NCI-H226 (cell line): Measurements from ENCODE around the gene GPR150.
"Not testable (repeated sequence)": the region's sequence is repeated elsewhere in the genome, so short reads cannot be mapped to it uniquely, and the experiment has no call there.

Experiments used
- DNase-seq: peaks from one replicate; pipeline ENCODE4 v3.0.0-alpha.2; 2015

GPR150 gene

DNA sequence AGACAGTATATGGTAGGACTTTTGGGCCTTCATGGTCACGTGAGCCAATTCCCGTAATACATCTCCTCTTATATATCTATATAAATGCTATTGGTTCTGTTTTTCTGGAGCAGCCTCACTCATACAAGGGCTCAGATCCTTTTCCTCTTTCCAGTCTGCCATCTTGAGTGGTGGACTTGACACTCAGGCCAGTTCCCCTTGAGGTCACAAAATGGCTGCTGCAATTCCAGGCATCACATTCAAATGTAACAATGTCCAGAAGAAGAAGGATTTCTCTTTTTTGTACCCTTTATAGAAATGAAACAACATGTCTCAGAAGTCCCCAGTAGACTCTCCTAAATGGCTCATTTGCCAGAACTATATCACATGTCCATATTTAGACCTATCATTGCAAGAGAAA is 4.5 kb downstream of the GPR150 start:
- DNase-seq: no peak

GRCh38 chr5:95626701-95627100 is 6.8 kb downstream of the GPR150 start:
- DNase-seq: no peak

- no peak for DNase-seq
These were observed 8.3 kb downstream of the GPR150 start for GRCh38 chr5:95627971-95628810.

DNA sequence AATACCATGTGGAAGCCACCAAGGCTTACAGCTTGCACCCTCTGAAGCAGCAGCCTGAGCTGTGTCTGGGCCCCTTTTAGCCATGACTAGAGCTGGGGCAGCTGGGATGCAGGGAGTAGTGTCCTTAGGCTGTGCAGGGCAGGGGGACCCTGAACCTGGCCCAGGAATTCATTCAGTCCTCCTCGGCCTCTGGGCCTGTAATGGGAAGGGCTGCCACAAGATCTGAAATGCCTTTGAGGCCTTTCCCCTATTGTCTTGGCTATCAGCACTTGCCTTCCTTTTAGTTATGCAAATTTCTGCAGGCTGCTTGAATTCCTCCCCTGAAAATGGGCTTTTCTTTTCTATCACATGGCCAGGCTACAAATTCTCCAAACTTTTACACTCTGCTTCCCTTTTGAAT is 9.0 kb downstream of the GPR150 start:
- DNase-seq: no peak

DNA sequence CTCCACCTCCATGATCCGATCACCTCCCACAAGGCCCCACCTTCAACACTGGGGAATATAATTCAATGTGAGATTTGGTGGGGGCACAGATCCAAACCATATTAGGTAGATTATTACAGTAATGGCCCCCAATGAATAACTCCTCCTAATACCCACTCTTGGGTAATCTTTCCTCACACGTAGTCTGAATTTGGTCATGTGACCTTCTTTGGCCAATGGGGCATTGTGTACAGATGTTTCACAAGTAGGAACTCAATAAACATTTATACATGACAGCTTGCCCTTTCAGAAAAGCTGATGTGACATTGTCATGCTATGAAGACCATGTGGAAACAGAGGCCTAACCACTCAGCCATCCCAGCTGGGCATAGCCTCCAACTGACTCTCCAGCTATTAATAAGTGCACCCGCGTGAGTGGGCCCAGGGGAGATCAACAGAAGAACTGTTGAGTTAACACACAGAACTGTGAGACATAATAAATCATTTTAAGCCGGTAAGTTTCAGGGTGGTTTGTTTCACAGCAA is 10.6 kb downstream of the GPR150 start:
- no peak for DNase-seq

- peak; percentile 66 for DNase-seq
These were observed 11.5 kb downstream of the GPR150 start for GRCh38 chr5:95631255-95631958.

GRCh38 chr5:95631991-95632675 is 12.2 kb downstream of the GPR150 start:
- peak; percentile 52 for DNase-seq

DNA sequence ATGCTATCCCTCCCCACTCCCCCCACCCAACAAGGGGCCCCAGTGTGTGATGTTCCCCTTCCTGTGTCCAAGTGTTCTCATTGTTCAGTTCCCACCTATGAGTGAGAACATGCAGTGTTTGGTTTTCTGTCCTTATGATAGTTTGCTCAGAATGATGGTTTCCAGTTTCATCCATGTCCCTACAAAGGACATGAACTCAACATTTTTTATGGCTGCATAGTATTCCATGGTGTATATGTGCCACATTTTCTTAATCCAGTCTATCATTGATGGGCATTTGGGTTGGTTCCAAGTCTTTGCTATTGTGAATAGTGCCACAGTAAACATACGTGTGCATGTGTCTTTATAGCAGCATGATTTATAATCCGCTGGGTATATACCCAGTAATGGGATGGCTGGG is 13.1 kb downstream of the GPR150 start:
- DNase-seq: not testable (repeated sequence)

- DNase-seq: no peak
These were observed 13.8 kb downstream of the GPR150 start for GRCh38 chr5:95633671-95634070.

GRCh38 chr5:95634081-95634480 is 14.2 kb downstream of the GPR150 start:
- DNase-seq: no peak

GRCh38 chr5:95638632-95639031 is 18.7 kb downstream of the GPR150 start:
- no peak for DNase-seq

GRCh38 chr5:95641741-95642220 is 21.9 kb downstream of the GPR150 start:
- DNase-seq: no peak

DNA sequence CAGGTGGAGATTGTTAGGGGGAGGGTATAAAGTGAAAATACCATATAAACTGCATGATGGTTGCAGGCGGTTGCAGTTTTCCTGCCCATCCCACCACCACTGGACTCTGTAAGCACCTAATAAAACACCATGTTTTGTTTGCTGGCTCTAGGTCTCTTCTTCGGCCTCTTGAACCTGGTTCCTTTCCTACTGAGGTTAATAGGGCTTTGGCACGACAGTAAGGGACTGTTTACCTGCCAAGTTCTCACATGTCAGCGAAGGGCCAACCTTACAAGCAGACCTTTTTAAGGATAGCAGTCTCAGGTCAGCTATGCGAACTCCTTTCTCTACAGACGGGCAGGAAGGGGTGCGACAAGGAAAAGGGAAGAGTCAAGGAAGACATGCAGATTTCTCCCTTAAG is 23.3 kb downstream of the GPR150 start:
- no peak for DNase-seq

- DNase-seq: peak; percentile 24
These were observed 24.6 kb downstream of the GPR150 start for GRCh38 chr5:95644351-95645042.

DNA sequence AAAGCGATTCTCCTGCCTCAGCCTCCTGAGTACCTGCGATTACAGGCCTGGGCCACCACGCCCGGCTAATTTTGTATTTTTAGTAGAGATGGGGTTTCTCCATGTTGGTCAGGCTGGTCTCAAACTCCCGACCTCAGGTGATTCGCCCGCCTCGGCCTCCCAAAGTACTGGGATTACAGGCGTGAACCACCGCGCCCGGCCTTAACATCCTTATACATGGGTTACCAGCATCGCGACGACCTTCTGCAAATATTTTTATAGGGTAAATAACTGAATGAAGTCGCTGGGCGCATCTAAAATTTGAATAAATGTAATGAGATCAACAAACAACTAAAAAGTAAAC is 26.3 kb downstream of the GPR150 start:
- not testable (repeated sequence) for DNase-seq

GRCh38 chr5:95646569-95647431 is 26.9 kb downstream of the GPR150 start, which contains the start of gene RFESD:
Gene RFESD, plus strand, starts transcription at chr5:95646777. Its CDS starts 5,495 bp downstream, at chr5:95652272.
- DNase-seq: peak; percentile 88

DNA sequence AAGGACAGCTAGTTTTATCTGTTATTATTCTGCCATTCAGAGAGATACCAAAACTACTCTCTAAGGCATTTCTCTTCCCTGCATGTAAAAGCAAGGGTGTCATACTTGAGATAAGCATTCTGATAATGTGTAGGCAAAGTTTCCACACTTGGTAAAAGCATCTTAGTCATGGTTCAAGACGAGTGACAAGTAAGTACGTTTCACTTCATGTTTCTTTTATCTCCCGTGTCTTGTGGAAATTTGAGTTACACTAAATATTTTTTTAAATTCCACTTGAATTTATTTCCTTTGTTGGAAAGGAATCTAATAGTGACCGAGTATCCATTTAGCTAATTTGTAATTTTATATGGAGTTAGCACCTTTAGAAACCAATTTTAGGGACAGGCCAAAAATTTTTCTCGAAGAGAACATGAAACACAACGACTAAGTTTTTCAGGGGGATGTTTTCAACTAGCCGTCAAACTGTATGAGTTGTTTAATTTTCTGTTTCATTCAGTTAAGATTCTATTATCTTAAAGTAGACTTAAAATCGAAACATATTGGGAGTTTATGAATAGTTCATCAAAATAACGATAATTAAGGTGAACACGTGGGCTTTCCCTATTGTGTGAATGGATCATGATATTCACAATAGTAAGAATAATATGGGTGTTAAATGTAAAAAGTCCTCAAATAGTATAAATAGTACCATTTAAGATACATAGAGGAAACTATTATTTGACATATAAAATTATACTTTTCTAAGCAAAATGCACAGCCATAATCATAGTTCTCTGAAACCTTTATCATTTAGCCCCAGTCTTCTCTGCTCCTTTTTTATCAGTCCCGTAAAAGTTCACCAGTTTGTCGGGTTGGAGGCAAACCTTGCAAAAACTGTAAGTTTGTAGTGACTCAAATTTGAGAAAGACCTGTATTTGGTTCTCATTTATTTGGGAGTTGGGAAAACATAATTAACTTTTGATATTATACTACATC is 28.3 kb downstream of the GPR150 start:
- peak; percentile 8 for DNase-seq

DNA sequence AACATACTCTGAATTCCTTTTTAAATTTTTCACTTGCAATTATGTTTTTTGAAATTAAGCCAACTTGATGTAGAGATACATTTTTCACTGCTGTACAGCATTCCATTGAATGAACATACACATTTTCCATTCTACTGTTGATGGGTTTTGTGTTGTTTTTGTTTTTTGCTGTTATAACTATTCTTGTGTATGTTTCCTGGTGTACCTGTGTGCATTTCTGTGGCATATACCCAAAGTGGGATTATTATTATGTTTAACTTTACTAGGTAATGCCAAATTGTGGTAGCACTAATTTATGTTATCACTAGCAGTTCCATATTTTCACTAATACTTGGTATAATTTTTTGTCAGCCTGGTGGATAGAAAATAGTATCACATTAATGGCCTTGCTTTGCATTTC is 29.4 kb downstream of the GPR150 start:
- no peak for DNase-seq

- no peak for DNase-seq
These were observed 30.1 kb downstream of the GPR150 start for GRCh38 chr5:95649842-95650620.

GRCh38 chr5:95652849-95653248 is 33.0 kb downstream of the GPR150 start:
- no peak for DNase-seq
